NCI-H345 treated with DMSO at 0.1 percent for 48 hours (cell line): ENCODE data around the gene SLC44A5.
"Not testable (repeated sequence)": the region's sequence is repeated elsewhere in the genome, so short reads cannot be mapped to it uniquely, and the experiment has no call there.

Source experiments
- DNase-seq: peaks from one replicate; lab custom pipeline; 2025; ENCODE audit not compliant: unreplicated experiment; lab: John Stamatoyannopoulos, UW

The SLC44A5 gene

DNA sequence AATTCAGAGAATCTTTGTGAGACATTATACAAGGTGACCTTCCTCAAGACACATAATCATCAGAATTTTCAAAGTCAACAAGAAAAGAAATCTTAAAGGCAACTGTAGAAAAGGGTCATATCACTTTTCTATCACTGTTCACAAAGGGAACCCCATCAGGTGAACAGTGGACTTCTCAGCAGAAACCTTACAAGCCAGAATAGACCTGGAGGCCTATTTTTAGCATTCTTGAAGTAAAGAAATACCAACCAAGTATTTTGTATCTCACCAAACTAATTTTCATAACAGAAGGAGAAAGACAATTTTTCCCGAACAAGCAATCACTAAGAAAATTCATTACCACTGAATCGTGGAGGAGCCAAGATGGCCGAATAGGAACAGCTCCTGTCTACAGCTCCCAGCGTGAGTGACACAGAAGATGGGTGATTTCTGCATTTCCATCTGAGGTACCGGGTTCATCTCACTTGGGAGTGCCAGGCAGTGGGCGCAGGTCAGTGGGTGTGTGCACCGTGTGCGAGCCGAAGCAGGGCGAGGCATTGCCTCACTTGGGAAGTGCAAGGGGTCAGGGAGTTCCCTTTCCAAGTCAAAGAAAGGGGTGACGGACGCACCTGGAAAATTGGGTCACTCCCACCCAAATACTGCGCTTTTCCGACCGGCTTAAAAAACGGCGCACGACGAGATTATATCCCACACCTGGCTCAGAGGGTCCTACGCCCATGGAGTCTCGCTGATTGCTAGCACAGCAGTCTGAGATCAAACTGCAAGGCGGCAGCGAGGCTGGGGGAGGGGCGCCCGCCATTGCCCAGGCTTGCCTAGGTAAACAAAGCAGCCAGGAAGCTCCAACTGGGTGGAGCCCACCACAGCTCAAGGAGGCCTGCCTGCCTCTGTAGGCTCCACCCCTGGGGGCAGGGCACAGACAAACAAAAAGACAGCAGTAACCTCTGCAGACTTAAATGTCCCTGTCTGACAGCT is 235.2 kb downstream of the SLC44A5 start:
- peak; percentile 35 for DNase-seq

DNA sequence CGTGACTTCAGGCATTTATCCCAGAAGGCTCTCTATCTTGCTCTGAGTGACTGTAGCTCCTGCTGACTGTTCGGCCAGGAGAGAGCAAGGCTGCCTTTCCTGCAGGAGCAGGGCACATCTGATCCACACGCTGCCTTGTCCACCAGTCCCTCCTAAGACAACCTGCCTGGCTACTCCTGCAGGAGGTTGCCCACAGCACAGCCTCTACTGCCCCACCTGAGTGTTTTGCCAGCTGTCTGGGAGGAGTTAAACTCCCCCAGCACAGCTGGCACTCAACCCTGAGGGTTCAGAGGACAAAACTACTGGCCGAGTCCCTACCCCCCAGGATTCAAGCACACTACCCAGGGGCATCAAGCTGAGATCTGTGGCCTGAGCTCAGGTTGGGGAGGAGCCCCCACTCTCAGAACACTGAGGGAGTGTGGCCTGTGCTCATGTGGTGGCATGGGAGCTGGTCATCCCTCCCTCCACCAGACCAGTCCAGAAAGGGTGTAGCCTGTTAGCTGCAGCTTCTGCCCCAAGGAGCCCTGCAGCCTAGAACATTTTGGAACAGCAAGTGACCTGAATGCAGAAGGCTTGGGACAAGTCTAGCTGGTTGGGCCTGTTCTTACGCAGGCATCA is 237.3 kb downstream of the SLC44A5 start:
- DNase-seq, result no peak

DNA sequence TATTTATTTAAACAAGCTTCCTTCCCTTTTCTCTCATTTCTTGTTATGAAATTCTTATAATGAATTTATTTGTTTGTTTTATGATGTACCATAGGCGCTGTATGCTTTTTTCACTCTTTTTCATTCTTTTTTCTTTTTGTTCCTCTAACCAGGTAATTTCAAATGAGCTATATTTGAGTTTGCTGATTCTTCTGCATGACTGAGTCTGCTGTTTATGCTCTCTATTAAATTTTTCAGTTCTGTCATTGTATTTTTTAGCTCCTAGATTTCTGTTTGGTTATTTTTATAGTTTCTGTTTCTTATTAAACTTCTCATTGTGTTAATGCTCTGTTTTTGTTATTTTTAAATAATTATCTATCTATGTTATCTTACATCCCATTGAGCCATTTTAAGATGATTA is 244.3 kb downstream of the SLC44A5 start:
- DNase-seq, result no peak

DNA sequence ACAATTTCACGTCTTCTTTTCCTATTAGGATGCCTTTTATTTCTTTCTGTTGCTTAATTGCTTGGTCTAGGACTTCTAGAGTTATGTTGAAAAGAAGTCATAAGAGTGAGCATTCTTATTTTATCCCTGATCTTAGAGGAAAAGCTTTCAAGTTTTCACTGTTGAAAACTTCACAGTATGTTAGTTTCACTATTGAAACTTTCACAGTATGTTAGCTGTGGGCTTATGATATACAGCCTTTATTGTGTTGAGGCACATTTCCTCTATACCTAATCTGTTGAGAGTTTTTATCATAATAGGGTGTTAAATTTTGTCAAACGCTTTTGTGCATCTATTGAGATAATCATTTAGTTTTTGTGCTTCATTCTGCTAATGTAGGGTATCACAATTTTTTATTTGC is 249.7 kb downstream of the SLC44A5 start:
- DNase-seq, result no peak

DNA sequence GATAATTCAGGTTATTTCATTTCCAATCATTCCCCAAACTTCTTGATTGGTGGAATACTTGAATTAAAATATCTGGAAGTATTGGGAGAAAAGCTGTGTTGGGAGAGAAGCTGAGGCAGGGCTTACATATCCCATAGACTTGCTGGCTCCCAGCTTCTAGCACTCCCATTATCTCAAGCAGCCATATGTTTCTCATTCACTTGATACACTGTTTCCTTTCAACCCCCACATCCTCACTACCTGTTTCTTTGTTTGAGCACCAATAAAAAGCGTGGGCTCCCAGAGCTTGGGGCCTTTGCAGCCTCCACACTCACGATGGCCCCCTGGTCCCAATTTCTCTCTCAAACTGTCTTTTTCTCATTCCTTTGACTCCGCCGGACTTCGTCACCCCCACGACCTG is 256.6 kb downstream of the SLC44A5 start:
- not testable (repeated sequence) for DNase-seq

DNA sequence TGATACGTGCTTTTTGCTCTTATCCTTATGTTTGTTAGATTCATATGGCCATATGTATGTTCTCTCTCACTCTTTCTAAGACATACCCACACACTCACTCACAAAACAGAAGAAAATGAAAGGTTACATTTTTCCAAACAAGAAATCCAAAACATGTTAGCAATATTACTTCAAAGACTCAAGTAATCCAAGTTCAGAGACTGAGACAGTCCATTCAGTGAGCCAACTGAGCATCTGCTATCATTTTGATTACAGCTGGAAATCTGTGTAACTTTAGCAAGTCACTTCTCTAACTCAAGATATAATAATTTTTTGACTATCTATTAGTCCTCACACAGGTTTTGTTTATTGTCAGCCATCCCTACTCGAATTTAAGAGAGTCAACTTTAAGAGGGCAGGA is 257.9 kb downstream of the SLC44A5 start:
- no peak for DNase-seq

DNA sequence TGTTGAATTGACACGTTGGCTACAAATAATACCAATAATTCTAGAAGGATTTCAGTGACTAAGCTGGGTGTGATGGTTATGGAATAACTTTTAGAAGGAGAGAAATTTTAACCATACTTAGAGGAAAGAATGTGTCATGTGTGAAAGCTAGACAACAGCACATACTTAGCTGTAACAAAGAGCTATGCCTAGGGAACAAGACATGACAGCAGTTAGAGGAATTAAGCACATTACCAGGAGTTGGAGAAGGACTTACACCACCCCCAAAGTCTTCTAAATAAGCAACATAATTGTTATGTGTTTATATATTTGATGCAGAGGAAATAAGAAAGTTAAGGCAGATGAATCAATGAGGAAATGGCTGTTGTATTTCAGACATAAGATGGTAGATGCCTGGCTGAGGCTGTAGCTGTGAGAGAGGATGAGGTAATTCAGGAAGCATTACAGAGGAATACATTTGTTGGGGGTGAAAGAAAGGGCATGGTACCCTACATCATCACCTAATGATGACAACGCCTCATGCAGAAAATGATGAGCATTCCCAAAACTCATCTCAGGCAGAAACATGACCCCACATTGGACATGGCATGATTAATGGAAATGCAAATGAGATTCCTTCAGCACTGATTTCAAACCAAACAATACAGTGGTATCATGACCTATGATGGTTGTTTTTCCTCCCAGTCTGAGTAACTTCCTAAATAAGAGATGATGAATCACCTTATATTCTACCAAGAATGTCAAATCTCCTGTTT is 265.2 kb downstream of the SLC44A5 start:
- no peak for DNase-seq

DNA sequence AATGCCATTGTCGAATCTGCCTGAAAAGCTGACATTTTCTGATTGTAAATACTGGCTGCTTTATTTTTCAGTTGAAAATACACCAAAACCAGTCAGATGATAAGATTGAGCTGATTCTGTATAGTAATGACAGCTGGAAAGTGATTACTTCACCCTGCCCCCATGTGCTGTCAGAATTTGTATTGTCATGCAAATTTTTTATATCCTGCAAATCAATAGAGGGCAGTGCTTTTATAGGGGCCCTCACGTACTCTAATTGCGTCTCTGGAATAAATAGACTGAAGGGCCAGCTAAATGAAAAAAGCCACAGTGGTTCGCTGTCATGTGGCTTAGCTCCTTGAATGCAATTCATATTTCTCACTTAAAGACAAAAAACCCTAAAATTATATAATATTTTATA is 268.1 kb downstream of the SLC44A5 start:
- peak; percentile 25 for DNase-seq

DNA sequence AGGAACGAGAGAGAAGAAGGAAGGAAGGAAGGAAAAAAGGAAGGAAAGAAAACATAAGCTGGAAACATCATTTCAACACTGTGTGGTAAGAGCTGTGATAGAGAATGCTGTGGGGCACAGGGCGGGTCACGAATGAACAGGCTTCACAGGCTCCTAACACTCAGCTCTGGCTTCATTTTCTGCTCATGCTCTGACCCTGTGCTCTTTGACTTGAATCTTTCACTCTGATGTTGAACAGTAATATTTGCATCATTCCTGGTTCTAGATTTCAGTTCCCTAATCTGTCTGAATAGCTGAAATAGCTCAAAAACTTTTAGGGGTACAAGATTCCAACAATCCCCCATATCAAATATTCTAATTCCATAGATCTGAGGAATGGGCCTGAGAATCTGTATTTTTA is 269.4 kb downstream of the SLC44A5 start:
- no peak for DNase-seq

DNA sequence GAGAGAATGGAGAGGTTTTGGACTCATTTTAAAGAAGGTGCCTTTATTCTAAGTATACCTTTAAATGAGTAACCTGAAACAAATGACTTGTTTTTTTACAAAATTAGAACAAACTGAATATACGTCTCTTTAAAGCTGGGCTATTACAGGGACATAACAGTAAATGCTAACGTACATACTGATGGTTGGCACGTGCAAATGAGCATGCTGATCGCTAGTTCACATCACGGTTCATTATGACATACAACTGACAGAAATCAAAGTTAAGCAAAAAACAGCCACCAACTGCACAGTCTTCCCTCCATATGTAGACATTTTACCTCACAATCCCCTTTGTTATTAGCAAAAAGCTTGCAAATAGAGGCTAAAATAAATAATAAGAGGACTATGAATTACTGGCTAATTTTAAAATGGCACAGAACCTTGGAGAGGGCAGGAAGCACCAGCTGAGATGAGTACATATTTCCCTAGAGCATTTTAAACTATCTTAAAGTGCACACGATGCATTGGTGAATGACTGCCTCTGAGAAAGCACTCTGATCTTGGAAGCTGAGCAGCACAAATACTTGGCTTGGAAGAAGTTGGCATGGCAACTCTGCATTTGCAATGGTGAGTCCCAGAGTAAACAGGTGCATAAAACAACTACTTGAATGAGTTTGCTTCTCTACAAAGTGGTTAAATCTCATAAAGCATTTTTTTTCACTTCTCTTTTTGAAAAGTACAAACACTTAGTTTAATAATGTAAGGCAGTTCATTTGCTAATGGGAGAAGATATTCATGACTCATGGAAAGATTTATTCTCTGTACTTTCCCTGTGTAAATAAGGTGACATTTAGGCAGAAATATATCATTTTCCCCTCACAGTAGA is 272.1 kb downstream of the SLC44A5 start:
- no peak for DNase-seq

DNA sequence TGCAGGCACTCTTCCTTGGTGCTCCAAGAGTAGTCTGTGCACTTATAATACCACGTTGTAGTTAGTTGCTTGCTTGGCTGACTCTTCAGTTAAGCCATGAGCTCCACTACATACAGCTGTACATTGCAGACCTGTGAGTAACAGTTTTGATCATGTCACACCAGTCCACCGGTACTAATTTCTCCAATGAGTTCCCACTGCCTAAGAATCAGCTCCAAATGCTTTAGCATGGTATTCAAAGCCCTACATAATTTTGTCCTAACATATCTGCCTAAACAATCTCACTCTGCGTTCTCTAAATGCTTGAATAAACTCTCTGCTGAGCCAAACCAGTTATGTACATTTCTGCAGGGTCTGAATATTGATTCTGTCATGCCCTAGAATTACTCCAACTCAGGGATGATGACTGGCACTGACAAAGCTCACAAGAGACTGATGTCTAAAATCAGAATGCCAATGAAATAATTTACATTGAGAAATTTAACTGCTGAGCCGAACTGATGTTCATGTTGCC is 276.0 kb downstream of the SLC44A5 start:
- no peak for DNase-seq

DNA sequence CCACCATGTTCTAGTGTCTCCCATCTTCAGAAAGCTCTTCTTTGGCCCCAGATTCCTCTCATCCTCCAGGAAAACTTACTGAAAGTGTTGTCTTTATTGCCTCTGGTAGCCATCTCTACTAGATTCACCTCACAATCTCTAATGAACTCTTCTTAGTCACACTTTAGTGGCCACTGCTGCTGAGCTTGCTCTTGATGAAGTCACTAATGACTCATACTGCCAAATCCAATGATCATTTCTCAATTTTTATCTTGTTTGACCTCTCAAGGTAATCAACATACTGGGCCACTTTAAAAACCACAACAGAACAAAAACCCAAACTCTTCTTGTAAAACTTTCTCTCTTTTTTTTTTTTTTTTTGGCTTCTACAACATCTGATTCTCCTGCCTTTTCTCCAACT is 280.3 kb downstream of the SLC44A5 start:
- DNase-seq, result no peak

DNA sequence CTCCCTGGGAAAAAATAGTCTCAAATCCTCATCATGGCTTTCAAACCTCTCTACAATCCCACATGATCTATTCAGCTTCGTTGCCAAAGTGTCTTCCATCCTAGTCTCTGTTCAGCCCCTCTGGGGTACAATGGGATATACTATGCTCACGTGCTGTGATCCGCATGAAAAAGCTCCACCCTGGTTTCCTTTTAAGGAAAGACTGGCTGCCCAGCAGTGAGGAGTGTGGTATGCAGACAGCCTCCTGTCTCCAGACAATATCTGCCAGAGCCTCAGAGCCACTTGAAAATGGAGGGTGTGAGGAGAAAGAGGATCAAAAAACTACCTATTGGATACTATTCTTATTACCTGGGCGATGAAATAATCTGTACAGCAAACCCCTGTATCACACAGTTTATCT is 282.2 kb downstream of the SLC44A5 start:
- DNase-seq, result no peak

DNA sequence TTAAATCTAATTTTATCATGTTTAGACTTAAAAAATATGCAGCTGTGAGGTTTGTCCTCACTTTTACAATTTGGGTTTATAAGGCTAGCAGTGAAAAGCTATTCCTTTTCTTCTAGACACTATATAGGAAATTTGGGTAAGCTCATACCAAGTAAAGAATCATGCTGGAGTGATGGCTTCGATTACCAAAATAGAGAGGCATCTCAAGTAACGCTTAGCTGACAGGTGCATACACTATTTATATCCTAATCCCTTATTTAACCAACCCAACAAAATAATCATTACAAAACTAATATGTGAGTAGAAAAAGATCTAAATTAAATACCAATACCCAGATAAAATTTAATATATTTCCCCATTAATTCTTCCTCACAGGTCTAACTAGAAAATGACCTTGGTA is 283.5 kb downstream of the SLC44A5 start:
- no peak for DNase-seq

DNA sequence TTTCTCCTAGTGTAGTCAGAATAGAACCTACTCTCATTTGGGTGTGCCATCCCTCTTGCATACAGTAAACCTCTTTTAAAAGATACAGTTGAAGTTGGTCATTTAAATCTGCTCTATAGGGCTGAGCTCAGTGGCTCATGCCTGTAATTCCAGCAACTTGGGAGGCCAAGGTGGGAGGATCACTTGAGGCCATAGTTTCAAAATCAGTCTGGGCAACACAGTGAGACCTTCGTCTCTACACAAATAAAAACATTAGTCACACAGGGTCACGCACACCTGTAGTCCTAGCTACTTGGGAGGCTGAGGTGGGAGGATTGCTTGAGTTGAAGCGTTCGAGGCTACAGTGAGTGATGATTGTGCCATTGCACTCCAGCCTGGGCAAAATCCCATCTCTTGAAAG is 292.9 kb downstream of the SLC44A5 start:
- DNase-seq, result no peak

DNA sequence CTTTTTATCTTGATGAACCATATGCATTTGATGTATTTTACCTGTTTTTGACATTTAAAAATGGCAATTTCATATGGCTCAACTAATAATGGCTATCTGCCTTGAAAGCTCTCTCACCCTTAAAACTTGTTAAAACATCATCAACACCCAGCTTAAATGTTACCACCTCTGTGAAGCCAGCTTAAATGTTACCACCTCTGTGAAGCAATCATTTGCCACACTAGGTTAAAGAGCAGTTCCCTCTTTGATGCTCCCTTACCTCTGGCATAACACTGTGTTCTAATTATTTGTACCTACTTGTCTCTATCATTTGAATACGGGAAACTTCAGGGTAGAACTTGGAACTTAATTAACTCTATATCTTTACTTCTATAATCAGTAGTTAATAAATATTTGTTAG is 294.7 kb downstream of the SLC44A5 start:
- no peak for DNase-seq

DNA sequence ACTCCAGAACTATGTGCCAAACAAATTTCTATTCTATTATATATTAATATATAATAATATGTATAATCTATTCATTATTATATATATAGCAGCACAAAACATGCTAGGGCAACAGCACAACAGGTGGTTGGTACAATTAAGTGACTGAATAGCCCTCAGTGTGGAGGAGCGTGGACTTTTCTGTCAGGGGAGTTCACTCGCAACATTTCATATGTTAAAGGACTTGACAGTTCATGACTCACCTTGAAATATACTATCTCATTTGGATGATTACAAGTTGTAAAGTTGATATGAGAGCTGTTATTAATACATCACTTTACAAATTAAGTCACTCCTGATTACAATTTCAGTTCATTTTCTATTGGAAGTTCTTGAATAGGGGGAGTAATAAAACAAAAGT is 298.3 kb downstream of the SLC44A5 start:
- DNase-seq, result no peak

DNA sequence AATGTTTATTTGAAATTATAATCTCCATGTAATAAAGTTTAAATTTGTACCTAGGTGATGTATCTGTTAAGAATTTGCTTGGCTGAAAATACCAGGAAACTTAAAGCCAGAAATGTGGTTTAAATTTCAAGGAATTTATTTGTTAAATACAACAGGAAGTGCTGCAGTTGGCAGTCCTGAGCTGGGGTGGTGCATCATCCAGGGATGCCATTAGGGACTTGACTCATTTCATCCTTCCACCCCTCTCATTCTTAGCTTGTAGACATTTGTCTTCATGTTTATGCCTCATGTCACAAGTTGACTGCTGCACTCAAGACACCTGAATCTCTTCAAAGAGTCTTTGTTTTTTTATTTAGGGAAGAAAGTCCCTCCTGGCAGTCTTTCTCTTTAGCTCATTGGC is 300.8 kb downstream of the SLC44A5 start:
- DNase-seq, result no peak

DNA sequence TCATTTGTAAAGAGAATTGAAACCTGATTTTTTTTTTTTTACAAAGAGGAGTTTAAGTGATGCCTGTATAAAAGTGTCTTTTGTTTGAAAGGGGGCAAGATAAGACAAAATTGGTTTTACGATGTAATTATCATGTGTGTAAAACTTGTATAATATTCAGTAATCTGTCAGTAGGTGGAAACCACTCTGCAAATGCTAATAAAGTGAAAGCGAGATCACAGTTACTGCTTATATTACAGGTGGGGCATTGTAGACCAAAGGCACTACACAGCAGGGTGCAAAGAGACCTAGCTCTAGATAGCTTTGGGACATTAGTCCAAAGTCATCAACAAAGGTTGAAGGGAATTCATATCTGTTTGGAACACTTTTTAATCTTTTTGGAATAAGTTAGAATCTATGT is 302.5 kb downstream of the SLC44A5 start:
- DNase-seq, result no peak

DNA sequence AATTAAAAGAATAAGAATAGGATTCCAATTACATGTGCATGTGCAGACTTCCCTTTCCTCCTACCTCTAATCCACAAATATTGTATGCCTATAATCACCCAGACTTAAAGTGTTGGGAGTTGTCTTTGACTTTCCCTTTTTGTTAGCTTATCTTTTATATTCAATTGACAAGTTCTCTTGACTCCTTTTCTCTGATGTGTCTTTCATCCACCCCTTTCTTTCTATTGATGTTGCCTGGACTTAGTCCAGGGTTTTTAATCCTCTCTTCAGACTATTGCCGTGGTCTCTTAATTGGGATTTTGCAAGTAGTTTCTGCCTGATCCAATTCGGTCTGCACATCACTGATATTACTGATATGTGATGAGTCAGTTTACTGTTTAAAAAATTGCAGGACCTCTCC is 305.9 kb downstream of the SLC44A5 start:
- no peak for DNase-seq

DNA sequence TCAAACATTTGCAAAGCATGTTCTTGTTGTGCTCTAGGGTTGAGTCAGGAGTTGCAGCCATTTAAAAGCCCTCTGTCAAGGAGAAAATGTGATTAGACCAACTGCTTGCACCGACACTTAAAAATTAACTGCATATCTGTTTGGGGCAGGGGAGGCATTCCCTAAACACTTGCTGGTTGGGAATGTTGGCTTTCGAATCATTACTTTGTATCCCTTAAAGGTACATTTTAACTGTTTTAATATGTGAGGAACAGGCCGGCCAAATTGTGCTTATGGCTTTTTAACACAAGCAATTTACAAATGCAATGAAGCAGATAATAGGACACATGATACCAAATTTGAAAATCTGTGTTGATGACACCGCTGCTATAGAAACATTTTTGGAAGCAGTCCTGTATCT is 317.6 kb downstream of the SLC44A5 start:
- peak; percentile 48 for DNase-seq
